HepG2 (cell line): ENCODE measurements around the gene SERPINE2. TPM values are rescaled to one million over a fixed set of nuclear protein-coding genes. Genes with fewer than 3 reads are reported as not detected.

ENCODE experiments used
- GATAD1 ChIP-seq: IDR thresholded peaks from 2 replicates; pipeline ENCODE4 v1.6.1; 2016; ENCODE audit warnings: missing genetic modification reagents, missing compliant biosample characterization
- RFX5 ChIP-seq: IDR thresholded peaks from 2 replicates; pipeline ENCODE4 v1.6.1; 2011; ENCODE audit warnings: low read depth, low read length, improper control_type of control experiment
- ZFP37 ChIP-seq: sonication (generic); formaldehyde crosslinking; IDR thresholded peaks from 2 replicates; pipeline ENCODE4 v1.4.0; 2020; ENCODE audit warnings: missing genetic modification reagents, borderline replicate concordance
- ZFP41 ChIP-seq: sonication (generic); formaldehyde crosslinking; IDR thresholded peaks from 2 replicates; pipeline ENCODE4 v1.4.0; 2020; ENCODE audit warnings: mild to moderate bottlenecking, missing genetic modification reagents, borderline replicate concordance
- ZNF326 ChIP-seq: sonication (generic); formaldehyde crosslinking; IDR thresholded peaks from 2 replicates; pipeline ENCODE4 v1.4.0; 2020; ENCODE audit warnings: missing genetic modification reagents, borderline replicate concordance
- ZNF350 ChIP-seq: sonication (generic); formaldehyde crosslinking; IDR thresholded peaks from 2 replicates; pipeline ENCODE4 v1.4.0; 2020; ENCODE audit warnings: mild to moderate bottlenecking, low read depth, missing genetic modification reagents, borderline replicate concordance
- ZNF614 ChIP-seq: IDR thresholded peaks from 2 replicates; pipeline ENCODE4 v1.6.1; 2018; ENCODE audit warnings: missing biosample characterization, missing genetic modification reagents, inconsistent platforms, borderline replicate concordance
- ZNF644 ChIP-seq: IDR thresholded peaks from 2 replicates; pipeline ENCODE4 v1.6.1; 2016; ENCODE audit warnings: low read depth
- polyA plus RNA-seq, 8 experiments: library from polyadenylated mRNA; depleted of rRNA in 3 of 8; stranded (reverse) in 7 of 8; unstranded in 1 of 8; fragments of >200 nt; fragmentation: Illumina TruSeq in 4 of 8; extraction: Trizol in 4 of 8; gene quantifications; 2 replicates each; pipeline versions ENCODE4 v1.2.1 to v1.2.3, GENCODE V29; 2011 to 2016; ENCODE audit warnings: low read depth in 4 of 8, missing spikeins in 1 of 8, mixed read lengths in 1 of 8; ENCODE audit not compliant: insufficient read depth in 1 of 8
- total RNA-seq, 5 experiments: library from RNA; depleted of rRNA; stranded (reverse); fragments of >200 nt; fragmentation: Illumina TruSeq; extraction: Trizol; gene quantifications; 2 replicates each; pipeline ENCODE4 v1.2.3, GENCODE V29; 2016; ENCODE audit warnings: low read depth in 1 of 5
- TF ChIP-seq, protein P1 (sequence below): sonication (generic); formaldehyde crosslinking; IDR thresholded peaks from 2 replicates; pipeline ENCODE4 v1.8.1; 2023; ENCODE audit warnings: mild to moderate bottlenecking, missing genetic modification reagents
- TF ChIP-seq, protein P2 (sequence below): sonication (generic); formaldehyde crosslinking; IDR thresholded peaks from 2 replicates; pipeline ENCODE4 v1.4.0; 2020; ENCODE audit warnings: mild to moderate bottlenecking, missing genetic modification reagents, borderline replicate concordance
- TF ChIP-seq, protein P3 (sequence below): sonication (generic); formaldehyde crosslinking; IDR thresholded peaks from 2 replicates; pipeline ENCODE4 v1.9.0; 2021; ENCODE audit warnings: missing genetic modification reagents, borderline replicate concordance
- TF ChIP-seq, protein P4 (sequence below): sonication (generic); formaldehyde crosslinking; IDR thresholded peaks from 2 replicates; pipeline ENCODE4 v1.4.0; 2020; ENCODE audit warnings: missing genetic modification reagents
- TF ChIP-seq, protein P5 (sequence below): sonication (generic); formaldehyde crosslinking; IDR thresholded peaks from 2 replicates; pipeline ENCODE4 v1.5.0; 2020; ENCODE audit warnings: mild to moderate bottlenecking, missing genetic modification reagents, moderate library complexity

SERPINE2 gene
- total and polyA plus RNA-seq, 2 of the 13 experiments (the other 11 are each of a cell fraction or from before 2014, with no cell fraction given) = 7.9 to 18.1 TPM

DNA sequence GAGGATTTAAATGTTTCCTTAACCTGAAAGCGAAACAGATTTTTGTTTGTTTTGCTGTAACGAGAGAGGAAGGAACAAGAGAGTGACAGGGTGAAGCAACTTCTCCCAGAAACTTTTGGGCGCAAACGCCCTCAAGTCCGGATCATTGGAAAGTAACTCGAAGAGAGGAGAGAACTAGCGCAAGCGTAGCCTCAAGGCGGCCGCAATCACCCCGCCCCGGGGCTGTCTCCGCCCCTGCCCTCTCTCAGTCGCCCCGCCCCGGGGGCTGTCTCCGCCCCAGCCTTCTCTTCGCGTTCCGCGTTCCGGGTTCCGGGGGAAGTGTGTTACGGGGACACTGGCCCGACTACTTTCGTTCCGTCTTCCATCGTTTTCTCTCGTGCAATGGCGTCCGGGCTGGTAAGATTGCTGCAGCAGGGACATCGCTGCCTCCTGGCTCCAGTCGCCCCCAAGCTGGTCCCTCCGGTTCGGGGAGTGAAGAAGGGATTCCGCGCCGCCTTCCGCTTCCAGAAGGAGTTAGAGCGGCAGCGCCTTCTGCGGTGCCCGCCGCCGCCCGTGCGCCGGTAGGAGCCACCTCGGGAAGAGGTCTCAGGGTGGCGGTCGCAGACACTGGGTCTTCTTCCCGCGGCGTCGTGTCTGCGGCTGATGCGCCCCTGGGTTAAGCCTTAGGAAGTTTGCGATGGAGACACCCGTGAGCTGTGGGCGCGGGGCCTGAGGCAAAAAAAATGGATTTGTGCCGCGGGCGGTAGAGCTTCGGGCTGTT, 81.8 kb downstream of the SERPINE2 start, which contains the start of gene MRPL44 (continued):
- TF ChIP-seq, protein P1, sequence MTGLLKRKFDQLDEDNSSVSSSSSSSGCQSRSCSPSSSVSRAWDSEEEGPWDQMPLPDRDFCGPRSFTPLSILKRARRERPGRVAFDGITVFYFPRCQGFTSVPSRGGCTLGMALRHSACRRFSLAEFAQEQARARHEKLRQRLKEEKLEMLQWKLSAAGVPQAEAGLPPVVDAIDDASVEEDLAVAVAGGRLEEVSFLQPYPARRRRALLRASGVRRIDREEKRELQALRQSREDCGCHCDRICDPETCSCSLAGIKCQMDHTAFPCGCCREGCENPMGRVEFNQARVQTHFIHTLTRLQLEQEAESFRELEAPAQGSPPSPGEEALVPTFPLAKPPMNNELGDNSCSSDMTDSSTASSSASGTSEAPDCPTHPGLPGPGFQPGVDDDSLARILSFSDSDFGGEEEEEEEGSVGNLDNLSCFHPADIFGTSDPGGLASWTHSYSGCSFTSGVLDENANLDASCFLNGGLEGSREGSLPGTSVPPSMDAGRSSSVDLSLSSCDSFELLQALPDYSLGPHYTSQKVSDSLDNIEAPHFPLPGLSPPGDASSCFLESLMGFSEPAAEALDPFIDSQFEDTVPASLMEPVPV = peak; percentile 78; the same call in 1 of the 2 replicates
- TF ChIP-seq ZNF350 (CRISPR knock-in tag) (peak; percentile 100), ZNF644 (CRISPR knock-in tag) (peak; percentile 60; the same call in 1 of the 2 replicates), ZFP41 (CRISPR knock-in tag) (no peak), RFX5 (0 out of 2 replicates have a peak, but pooled peaks have one; percentile 34), ZFP37 (peak; percentile 94), GATAD1 (peak; percentile 99), ZNF326 (CRISPR knock-in tag) (no peak), ZNF614 (CRISPR knock-in tag) (peak; percentile 99)
- TF ChIP-seq, protein P2, sequence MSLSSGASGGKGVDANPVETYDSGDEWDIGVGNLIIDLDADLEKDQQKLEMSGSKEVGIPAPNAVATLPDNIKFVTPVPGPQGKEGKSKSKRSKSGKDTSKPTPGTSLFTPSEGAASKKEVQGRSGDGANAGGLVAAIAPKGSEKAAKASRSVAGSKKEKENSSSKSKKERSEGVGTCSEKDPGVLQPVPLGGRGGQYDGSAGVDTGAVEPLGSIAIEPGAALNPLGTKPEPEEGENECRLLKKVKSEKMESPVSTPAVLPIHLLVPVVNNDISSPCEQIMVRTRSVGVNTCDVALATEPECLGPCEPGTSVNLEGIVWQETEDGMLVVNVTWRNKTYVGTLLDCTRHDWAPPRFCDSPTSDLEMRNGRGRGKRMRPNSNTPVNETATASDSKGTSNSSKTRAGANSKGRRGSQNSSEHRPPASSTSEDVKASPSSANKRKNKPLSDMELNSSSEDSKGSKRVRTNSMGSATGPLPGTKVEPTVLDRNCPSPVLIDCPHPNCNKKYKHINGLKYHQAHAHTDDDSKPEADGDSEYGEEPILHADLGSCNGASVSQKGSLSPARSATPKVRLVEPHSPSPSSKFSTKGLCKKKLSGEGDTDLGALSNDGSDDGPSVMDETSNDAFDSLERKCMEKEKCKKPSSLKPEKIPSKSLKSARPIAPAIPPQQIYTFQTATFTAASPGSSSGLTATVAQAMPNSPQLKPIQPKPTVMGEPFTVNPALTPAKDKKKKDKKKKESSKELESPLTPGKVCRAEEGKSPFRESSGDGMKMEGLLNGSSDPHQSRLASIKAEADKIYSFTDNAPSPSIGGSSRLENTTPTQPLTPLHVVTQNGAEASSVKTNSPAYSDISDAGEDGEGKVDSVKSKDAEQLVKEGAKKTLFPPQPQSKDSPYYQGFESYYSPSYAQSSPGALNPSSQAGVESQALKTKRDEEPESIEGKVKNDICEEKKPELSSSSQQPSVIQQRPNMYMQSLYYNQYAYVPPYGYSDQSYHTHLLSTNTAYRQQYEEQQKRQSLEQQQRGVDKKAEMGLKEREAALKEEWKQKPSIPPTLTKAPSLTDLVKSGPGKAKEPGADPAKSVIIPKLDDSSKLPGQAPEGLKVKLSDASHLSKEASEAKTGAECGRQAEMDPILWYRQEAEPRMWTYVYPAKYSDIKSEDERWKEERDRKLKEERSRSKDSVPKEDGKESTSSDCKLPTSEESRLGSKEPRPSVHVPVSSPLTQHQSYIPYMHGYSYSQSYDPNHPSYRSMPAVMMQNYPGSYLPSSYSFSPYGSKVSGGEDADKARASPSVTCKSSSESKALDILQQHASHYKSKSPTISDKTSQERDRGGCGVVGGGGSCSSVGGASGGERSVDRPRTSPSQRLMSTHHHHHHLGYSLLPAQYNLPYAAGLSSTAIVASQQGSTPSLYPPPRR (CRISPR knock-in tag) = peak; percentile 85; the same call in 1 of the 2 replicates
- TF ChIP-seq, protein P3, sequence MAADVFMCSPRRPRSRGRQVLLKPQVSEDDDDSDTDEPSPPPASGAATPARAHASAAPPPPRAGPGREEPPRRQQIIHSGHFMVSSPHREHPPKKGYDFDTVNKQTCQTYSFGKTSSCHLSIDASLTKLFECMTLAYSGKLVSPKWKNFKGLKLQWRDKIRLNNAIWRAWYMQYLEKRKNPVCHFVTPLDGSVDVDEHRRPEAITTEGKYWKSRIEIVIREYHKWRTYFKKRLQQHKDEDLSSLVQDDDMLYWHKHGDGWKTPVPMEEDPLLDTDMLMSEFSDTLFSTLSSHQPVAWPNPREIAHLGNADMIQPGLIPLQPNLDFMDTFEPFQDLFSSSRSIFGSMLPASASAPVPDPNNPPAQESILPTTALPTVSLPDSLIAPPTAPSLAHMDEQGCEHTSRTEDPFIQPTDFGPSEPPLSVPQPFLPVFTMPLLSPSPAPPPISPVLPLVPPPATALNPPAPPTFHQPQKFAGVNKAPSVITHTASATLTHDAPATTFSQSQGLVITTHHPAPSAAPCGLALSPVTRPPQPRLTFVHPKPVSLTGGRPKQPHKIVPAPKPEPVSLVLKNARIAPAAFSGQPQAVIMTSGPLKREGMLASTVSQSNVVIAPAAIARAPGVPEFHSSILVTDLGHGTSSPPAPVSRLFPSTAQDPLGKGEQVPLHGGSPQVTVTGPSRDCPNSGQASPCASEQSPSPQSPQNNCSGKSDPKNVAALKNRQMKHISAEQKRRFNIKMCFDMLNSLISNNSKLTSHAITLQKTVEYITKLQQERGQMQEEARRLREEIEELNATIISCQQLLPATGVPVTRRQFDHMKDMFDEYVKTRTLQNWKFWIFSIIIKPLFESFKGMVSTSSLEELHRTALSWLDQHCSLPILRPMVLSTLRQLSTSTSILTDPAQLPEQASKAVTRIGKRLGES (CRISPR knock-in tag) = peak; percentile 82; the same call in 1 of the 2 replicates
- TF ChIP-seq, protein P4, sequence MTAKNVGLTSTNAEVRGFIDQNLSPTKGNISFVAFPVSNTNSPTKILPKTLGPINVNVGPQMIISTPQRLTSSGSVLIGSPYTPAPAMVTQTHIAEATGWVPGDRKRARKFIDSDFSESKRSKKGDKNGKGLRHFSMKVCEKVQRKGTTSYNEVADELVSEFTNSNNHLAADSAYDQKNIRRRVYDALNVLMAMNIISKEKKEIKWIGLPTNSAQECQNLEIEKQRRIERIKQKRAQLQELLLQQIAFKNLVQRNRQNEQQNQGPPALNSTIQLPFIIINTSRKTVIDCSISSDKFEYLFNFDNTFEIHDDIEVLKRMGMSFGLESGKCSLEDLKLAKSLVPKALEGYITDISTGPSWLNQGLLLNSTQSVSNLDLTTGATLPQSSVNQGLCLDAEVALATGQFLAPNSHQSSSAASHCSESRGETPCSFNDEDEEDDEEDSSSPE (CRISPR knock-in tag) = peak; percentile 75
- TF ChIP-seq, protein P5, sequence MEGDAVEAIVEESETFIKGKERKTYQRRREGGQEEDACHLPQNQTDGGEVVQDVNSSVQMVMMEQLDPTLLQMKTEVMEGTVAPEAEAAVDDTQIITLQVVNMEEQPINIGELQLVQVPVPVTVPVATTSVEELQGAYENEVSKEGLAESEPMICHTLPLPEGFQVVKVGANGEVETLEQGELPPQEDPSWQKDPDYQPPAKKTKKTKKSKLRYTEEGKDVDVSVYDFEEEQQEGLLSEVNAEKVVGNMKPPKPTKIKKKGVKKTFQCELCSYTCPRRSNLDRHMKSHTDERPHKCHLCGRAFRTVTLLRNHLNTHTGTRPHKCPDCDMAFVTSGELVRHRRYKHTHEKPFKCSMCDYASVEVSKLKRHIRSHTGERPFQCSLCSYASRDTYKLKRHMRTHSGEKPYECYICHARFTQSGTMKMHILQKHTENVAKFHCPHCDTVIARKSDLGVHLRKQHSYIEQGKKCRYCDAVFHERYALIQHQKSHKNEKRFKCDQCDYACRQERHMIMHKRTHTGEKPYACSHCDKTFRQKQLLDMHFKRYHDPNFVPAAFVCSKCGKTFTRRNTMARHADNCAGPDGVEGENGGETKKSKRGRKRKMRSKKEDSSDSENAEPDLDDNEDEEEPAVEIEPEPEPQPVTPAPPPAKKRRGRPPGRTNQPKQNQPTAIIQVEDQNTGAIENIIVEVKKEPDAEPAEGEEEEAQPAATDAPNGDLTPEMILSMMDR (CRISPR knock-in tag) = peak; percentile 44
